Right lobe of liver (tissue), 4 donors: ENCODE results near the gene TRPM3.

Experiments
- CTCF ChIP-seq, 4 donors: fragments of 200-600 bp in 3 of 4; fragments of 450-650 bp in 1 of 4; IDR thresholded peaks; one replicate each; pipeline versions ENCODE4 v1.5.1 to v1.8.0; 2016 to 2022; ENCODE audit warnings: antibody characterized with exemption in 4 of 4, mild to moderate bottlenecking in 2 of 4
- POLR2A ChIP-seq: fragments of 450-650 bp; IDR thresholded peaks from one replicate; pipeline ENCODE4 v1.6.1; 2017; ENCODE audit warnings: antibody characterized with exemption, mild to moderate bottlenecking
- donor health status: DM: no; HTN: no; CAD: no.
- donor health status: DM: no; HTN: no; CAD: no.
- donor health status: DM: no; HTN: yes; CAD: no.

GRCh38 chr9:70772601-70773000 lies 348.8 kb downstream of the TRPM3 start:
- TF ChIP-seq CTCF (IDR thresholded peaks at IDR 0.05) (no peak), POLR2A (no peak)
